NCI-H2171 treated with DMSO at 0.1 percent for 48 hours (cell line): ENCODE results near the gene OR6B2.
"Not testable (repeated sequence)": the region's sequence is repeated elsewhere in the genome, so short reads cannot be mapped to it uniquely, and the experiment has no call there.

Experiments used
- DNase-seq: peaks from one replicate; lab custom pipeline; 2025; lab: John Stamatoyannopoulos, UW

OR6B2 gene

DNA sequence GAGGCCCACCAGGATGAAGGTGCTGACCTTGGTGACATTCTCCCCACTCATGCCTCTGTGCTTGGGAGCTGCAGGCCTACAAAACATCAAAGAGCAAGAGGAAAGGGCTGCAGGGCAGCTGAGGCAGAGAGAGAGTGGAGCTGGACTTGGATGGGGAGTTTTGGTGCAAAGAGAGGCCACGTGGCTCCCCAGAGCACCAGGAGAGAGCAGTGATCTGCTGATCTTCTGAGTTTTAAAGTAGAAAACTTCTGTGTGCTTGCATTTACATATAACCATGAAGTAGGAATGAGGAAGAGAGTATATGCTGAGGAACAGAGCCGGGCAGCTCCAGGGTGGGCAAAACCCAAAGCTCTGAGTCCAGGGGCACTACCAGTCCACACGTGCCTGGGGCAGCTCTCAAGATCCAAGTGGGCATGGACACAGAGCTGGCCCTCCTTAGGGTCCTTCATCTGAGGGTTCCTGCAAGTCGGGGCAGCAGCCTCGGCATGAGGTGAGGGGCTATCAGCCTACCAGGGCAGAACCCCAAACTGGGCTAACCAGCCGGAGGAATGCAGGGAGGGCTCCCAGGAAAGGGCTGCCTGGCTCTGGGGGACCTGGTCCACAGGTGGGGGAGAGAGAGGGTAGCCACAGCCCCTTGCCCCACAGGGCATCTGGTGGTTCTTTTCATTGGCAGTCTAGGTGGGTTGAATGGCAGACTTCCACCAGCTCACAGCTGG is at the start of gene OR6B2:
OR6B2 (minus strand) TSS at position 51 of the 716 bp plus-strand sequence; CDS start at position 51, 0 bp downstream.
- no peak for DNase-seq

DNA sequence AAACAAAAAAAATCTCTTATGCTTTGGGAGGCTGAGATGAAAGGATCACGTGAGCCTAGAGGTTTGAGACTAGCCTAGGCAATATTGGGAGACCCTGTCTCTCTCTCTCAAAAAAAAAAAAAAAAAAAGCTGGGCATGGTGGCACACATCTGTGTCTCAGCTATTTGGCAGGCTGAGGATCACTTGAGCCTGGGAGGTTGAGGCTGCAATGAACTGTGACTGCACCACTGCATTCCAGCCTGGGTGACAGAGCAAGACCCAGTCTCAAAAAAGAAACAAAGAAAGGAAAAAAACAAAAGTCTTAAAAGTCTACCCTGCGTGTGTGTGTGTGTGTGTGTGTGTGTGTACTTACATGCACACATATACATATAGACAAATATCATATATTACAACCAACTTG is 48.4 kb upstream of the OR6B2 start:
- no peak for DNase-seq

DNA sequence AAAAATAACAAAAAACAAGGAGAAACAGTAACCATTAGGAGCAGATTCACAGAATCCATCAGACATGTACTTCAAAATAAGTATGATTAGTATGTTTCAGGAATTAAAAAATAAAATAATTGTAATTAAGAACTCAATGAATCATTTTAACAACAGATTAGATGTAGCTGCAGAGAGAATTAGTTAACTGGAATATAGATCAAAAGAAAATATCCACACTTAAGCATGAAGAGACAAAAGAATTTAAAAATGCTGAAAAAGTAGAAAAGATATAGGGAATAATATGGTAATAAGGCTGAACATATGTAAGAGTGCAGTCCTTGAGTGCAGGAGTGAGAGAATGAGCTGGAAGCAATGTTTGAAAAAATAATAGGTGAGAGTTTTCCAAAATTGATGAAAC is 47.2 kb upstream of the OR6B2 start:
- no peak for DNase-seq

DNA sequence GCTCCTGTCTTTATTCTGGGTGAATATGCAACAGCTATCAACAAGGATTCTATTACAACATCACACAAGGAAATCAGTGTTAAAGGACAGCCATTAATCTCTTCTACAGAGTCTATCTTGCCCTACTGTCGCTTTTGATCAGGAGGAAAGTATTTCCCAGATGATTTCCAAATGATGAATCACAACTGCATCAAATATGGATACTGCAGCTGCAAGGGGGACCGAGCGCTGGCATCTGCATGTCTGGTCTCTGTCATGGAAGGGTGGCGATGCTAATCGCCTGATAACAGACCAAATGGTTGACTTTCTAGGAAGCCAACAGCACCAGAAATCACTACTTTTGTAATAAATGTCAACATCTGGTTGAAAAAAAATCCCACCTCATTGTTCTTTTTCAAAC is 44.3 kb upstream of the OR6B2 start:
- no peak for DNase-seq

DNA sequence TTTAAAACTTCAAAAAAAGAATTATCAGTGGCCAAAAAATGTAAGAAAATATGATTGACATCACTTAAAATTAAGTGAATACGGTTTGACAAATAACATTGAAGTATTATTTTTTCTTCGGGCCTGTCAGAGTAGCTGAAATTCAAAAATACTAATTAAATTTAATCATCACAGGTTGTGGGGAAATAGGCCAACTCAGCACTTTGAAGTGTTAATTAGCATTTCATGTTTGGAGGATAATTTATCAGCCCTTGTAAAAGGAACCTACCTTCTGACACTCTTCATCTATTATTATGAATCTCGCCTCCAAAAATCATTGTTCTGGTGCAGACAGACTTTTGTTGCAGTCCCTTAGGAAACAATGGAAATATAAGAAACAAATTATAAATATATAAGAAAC is 40.7 kb upstream of the OR6B2 start:
- DNase-seq, result no peak

DNA sequence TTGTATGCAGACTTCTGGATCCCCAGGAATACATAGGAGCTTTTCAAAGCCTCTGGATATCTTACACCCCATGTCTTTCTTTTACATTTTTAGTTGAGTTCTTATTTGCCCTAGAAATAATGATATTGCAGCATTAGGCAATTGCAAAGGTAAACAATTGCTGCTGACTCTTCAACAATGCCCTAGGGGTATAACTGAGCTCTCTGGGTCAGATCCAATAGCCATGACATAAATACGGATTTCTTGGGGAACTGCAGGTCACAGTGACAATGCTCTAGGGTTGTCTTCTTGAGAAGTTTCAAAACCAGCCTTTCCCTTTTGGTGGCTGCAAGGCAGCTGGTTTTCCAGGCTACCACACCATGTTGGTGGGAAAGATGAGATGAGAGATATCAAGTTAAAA is 39.6 kb upstream of the OR6B2 start:
- DNase-seq, result no peak

DNA sequence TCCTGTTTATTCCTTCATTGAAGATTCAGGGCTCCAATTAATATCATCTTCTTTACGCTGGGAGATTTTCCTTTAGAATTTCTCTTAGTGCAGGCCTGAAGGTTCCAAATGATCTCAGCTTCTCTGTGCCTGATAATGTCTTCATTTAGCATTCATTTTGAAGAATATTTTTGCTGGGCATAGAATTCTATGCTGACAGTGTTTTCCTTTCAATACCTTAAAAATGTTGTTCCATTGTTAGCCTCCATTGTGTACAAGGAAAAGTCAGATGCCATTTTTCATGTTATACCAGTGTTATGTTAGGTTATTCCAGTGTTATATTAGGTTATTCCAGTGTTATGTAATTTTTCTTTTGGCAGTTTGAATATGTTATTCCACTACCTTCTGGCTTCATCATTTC is 38.0 kb upstream of the OR6B2 start:
- no peak for DNase-seq

DNA sequence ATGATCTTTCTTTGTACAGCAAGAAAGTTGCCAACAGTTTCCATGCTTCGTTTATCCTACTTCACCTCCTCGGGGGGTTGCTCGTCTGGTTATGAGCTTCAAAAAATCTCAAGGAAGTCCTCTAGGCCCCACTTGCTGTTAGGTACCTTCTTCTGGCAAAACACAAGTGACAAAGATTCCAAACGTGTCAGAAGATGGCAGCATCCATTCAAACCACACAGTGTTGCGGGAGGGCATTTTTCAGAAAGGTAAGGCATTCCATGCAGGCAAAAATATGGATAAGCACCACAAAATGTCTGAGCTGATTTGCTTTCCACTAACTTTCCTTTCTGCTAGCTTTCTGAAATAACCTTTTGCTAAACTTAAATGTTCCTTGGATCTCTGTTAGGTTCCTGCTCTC is 36.3 kb upstream of the OR6B2 start:
- no peak for DNase-seq

DNA sequence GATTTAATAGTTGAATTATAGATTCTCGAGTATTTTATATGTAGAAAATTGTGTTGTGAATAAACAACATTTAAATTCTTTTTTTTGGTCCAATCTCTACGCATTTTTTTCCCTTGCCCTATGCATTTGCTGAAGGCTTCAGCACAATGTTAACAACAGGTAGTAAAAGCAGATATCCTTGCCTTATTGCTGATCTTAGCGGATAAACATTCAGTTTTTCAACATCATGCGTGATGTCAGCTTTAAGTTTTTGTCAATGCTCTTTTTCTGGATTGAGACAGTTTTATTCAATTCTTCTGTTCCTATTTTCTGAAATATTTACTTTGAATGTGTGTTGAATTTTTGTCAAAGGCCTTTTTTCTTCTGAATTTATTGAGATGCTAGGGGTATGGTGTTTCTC is 34.7 kb upstream of the OR6B2 start:
- DNase-seq, result no peak

DNA sequence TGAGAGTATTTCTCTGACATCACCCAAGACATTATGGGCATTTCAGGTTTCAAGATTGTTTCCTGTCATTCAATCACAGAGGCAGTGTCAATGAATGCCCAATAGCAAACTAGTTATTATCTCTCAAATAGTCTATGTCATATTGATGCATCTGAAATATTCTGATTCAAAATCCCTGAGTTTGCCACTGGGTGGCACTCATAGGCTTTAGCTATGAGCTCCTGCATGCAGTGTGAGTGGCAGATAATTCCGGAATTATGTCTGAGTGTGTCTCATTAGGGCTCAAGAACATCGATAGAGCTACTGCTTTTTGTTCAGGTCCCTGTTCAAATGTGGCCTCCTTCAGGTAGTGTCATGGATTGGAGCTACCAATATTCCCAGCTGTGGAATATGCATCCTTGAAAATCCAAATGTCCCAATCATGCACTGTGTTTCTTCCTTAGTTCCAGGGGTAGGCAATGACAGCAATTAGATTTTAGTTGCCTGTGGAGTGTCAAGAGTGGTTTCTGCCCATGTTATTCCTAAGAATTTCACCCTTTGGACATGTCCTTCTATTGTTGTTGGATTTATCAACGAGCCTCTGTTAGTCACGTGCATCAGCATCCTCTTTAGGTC is 30.9 kb upstream of the OR6B2 start:
- peak; percentile 41 for DNase-seq

DNA sequence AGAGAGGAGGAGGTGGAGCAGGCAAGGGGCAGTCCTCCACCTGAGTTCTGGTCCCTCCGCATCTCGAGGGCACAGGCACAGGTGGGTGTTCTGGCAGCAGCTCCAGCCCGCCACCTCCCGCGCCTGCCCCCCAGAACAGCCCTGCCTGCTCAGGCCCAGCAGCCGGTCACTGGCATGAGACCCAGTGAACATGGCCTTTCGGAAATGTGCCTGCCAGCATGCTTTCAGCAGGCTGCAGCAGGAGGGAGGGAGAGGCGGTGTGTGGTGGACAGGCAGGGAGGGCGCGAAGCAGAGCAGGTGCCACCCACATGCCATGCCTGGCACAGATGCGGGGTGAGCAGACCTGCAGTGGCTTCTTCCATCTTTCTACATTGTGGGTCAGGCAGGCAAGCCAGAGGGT is 26.4 kb upstream of the OR6B2 start:
- DNase-seq, result no peak

DNA sequence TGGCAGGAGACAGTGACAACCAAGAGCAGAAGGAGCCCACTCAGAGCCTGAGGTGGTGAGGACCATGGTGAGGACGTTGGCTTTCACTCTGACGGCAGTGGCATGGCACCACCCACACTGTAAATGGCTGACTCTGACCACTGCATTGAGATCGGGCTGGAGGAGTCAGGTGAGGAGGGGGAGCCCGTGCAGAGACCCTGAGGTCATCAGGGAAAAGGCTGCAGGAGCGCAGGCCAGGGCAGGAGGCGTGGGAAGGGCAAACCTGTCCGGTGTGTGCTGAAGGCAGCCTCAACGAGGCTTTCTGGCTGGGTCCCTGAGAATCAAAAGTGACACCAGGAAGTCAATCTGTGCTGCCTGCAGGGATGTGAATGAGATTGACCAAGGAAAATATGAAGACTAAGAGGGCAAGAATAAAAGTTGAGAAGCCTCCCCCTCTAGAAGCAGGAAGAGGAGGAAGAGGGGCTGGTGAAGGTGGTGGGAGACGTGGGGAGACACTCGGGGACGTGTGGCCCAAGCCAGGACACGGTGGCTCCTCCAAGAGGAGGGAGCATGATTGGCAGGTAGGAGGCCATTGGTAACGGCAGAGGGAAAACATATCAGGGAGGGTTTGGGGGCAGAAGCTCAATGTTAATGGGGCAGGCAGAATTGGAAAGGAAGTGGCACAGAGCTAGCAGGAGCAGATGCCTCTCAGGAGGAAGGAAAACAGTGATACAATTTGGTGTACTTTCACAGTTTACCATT is 25.1 kb upstream of the OR6B2 start:
- no peak for DNase-seq

DNA sequence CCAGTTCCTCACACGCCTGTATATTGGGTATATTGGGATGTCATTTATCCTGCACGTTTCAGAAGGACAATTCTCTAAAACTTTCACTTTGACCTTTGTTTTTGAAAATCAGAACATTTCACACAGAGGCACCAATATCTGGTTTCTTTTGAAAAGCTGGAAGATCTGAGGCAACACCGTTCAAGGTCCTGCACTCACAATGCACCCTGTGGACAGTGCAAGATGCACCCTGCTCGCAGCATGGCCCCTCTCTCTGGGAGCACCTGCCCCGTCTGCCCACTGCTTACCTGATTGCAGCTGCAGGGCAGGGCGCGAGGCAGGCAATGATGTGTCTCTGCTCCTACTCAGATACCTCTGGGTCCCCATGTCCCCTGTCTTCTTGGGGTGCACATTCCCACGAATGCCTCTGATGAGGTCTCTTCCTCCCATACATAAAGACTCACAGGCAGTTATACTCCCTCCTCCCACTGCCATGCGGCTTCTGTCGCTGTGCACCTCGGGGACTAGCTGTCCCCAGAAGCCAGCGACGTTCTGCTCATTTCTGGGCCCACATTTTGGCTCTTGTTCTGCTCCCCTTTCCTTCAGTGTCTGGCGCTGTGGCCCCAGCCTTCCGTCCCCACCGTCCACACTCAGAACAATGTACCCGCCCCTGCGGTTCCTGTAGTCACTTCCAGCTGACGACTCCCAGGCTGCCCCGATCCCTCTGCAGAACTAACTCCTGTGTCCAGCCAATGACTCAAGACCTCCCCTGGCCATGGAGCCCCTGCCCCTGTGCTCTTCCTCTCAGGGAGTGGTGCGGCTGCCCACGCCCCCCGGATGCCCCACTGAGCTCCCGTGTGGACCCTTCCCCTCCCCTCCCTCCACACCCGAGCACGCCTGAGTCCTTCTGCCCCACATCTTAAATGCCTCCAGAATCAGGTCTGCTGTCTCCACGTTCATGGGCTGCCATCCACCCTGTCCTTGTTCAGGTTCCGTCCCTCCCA is 23.2 kb upstream of the OR6B2 start, which contains the start of gene OR6B3:
OR6B3 (minus strand) TSS at position 349 of the 983 bp plus-strand sequence.
- no peak for DNase-seq

DNA sequence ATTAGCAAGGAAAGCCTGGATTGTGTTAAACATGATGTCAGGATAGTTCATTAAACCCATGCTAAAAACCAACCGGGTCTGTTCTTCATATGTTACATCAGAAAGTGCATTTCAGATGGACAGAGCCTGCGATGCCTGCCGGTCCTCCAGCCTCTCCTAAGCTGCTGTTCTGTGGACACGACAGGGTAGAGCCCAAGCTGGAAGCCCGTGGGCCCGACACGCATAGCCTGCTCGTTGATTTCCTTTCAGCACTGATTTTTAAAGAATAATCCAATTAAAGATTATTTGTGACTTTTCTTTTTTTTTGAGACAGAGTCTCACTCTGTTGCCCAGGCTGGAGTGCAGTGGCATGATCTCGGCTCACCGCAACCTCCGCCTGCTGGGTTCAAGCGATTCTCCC is 22.3 kb upstream of the OR6B2 start:
- DNase-seq, result no peak

DNA sequence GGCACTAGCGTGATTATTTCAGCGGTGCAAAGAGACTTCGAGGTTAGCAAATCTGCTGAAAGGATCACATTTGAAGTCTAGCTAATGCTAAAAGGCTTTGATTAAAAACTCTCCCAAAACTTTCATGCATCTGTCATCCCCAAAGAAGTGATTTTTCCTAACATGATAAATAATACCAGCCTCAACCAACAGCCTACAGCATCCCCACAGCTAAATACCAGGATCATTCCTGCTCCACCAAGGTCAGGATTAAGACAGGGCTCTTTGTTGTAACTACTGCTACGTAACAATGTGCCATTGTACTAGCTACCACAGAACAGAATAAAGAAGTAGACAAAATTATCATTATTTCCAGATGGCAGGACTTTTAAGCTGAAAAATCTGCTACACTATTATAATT is 21.5 kb upstream of the OR6B2 start:
- DNase-seq, result no peak

DNA sequence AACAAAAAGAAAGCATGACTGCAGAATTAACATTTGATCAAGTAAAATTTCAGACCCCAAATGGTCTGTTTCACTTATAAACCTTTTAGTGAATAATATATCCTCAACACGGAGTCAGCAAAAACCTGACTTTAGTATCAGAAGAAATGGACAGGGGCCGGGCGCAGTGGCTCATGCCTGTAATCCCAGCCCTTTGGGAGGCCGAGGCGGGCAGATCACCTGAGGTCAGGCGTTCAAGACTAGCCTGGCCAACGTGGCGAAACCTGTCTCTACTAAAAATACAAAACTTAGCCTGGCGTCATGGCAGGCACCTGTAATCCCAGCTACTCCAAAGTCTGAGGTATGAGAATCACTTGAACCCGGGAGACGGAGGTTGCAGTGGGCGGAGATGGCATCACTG is 20.0 kb upstream of the OR6B2 start:
- DNase-seq, result no peak

DNA sequence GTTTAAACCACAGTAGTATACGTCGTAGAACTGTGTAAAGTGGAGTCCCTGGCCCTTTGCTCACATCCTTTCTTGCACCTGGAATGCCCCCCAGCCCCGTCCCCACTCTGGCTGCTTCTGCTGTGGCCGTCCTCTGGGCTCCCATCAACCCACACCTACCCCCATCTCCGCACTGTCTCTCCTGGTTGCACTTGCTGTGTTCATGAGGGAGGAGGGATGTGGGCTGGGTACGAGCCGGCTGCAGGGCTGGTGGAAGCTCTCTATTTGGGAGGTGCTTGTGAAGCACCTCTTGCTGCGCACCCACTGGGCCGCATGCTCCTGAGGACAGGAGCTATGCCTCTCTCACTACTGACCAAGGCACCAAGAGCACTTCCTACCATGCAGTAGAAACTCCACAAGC is 18.0 kb upstream of the OR6B2 start:
- DNase-seq, result no peak

DNA sequence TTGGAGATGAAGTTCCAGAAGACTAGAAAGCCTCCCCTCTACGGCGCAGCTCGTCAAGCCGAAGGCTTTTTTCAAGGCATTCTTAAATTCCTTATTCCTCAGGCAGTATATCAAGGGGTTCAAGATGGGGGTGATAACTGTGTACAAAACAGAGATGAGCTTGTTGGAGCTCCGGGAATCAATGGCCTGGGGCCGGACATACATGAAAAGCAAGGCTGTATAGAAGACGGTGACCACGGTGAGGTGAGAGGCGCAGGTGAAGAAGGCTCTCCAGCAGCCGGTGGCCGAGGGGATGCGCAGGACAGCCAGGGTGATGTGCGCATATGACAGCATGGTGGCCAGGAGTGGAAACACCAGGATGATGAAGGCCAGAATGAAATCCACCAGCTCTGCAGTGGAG is 14.9 kb upstream of the OR6B2 start:
- DNase-seq, result no peak

DNA sequence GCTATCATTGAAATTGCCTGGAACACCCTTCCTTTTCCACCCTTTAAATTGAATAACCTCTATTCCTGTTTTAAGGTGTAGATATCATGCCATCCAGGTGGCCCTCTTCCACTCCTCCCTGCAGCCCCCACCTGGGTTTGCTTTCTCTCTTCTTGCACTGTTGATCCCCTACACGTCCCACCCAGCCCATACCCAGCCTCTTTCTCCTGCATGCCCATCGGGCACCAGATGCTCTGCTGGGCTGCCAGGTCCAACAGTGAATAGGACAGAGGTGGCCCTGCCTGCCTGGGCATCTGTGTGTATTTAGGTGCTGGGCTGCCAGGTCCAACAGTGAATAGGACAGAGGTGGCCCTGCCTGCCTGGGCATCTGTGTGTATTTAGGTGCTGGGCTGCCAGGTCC is 13.9 kb upstream of the OR6B2 start:
- DNase-seq, result not testable (repeated sequence)

DNA sequence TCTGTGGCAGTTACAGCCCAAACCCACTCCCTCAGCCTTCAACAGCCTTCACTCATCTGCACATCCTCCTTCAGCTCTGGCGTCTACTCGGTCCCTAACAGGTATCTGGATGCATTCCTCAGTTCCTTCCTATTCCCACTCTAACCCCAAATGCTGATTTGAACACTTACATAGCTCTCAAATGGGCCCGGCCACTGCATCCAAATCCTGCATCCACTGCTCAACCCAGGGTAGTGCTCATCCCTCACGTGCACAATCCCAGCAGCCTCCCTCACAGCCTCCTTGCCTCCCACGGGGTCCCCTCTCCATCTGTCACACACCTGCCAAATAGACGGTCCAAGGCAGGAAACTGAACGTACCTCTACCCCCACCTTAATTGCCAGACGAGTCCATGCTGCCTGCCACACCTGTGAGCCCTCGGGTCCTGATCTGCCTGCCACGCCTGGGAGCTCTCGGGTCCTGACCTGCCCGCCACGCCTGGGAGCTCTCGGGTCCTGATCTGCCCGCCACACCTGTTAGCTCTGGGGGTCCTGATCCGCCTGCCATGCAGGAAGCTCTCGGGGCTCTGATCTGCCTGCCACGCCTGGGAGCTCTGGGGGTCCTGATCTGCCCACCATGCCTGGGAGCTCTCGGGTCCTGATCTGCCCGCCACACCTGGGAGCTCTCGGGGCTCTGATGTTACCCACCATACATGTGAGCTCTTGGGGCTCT is 13.2 kb upstream of the OR6B2 start:
- no peak for DNase-seq

DNA sequence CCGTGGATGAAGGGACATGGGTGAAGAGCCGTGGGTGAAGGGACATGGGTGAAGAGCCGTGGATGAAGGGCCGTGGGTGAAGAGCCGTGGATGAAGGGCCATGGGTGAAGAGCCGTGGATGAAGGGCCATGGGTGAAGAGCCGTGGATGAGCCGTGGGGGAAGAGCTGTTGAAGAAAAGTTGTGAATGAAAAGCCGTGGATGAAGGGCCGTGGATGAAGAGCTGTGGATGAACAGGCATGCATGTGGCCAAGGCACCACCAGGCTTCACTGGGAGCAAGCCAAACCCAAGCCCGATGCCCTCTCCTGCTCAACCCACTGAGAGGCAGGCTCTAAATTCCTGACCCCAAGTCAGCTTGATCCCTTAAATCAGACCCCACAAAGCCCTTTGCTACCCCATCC is 12.5 kb upstream of the OR6B2 start:
- DNase-seq, result no peak
